Common myeloid progenitor, CD34-positive (primary cell): Measurements from ENCODE around the gene YDJC.
"Not testable (repeated sequence)": the region's sequence is repeated elsewhere in the genome, so short reads cannot be mapped to it uniquely, and the experiment has no call there.

Experiments
- CTCF ChIA-PET: fragments of 350-600 bp; sonication (Branson Sonifier 250); formaldehyde crosslinking; loops from one replicate; lab custom pipeline; 2021; ENCODE audit warnings: antibody characterized with exemption; lab: Charles Lee
- POLR2A ChIA-PET: fragments of 350-600 bp; sonication (Branson Sonifier 250); formaldehyde crosslinking; loops from one replicate; lab custom pipeline; 2021; ENCODE audit warnings: antibody characterized with exemption; lab: Charles Lee
- DNase-seq, 3 donors: peaks; one replicate each; pipeline versions ENCODE4 v3.0.0 to v3.0.0-alpha.2; 2013
- H3K27ac ChIP-seq, 2 experiments: 1 replicate in 1 of 2; 2 replicates in 1 of 2; pipeline ENCODE4 v1.7.0; 2013; ENCODE audit warnings: inconsistent platforms in 2 of 2, low read length in 2 of 2, mild to moderate bottlenecking in 2 of 2, low read depth in 1 of 2, moderate library complexity in 1 of 2; ENCODE audit not compliant: severe bottlenecking in 2 of 2, insufficient read depth in 1 of 2, poor library complexity in 1 of 2
- H3K27me3 ChIP-seq, 5 experiments: replicated peaks in 2 of 5; 1 replicate in 3 of 5; 2 replicates in 2 of 5; pipeline versions ENCODE4 v1.6.1 to v1.7.0; 2013; ENCODE audit warnings: low read length in 4 of 5, mild to moderate bottlenecking in 2 of 5, moderate library complexity in 2 of 5, inconsistent platforms in 1 of 5; ENCODE audit not compliant: insufficient read depth in 5 of 5, control insufficient read depth in 4 of 5
- H3K36me3 ChIP-seq, 4 experiments: 1 replicate in 2 of 4; 2 replicates in 2 of 4; pipeline versions ENCODE4 v1.6.1 to v1.7.0; 2013; ENCODE audit warnings: low read length in 3 of 4, control low read depth in 1 of 4, mild to moderate bottlenecking in 1 of 4; ENCODE audit not compliant: control insufficient read depth in 4 of 4, insufficient read depth in 4 of 4
- H3K4me1 ChIP-seq, 4 experiments: 1 replicate in 3 of 4; 2 replicates in 1 of 4; pipeline versions ENCODE4 v1.6.1 to v1.7.1; 2013; ENCODE audit warnings: low read length in 3 of 4, mild to moderate bottlenecking in 3 of 4, control low read depth in 1 of 4, inconsistent platforms in 1 of 4, moderate library complexity in 1 of 4; ENCODE audit not compliant: control insufficient read depth in 4 of 4, insufficient read depth in 4 of 4; ENCODE audit errors: control extremely low read depth in 1 of 4
- H3K4me3 ChIP-seq, 7 experiments: 1 replicate in 4 of 7; 2 replicates in 3 of 7; pipeline versions ENCODE4 v1.5.1 to v1.7.0; 2013; ENCODE audit warnings: mild to moderate bottlenecking in 7 of 7, low read length in 6 of 7, moderate library complexity in 6 of 7, inconsistent platforms in 2 of 7, low read depth in 2 of 7, control low read depth in 1 of 7; ENCODE audit not compliant: insufficient read depth in 4 of 7, control insufficient read depth in 1 of 7; ENCODE audit errors: extremely low read depth in 1 of 7
- H3K9me3 ChIP-seq, 5 experiments: 1 replicate in 4 of 5; 2 replicates in 1 of 5; pipeline versions ENCODE4 v1.6.1 to v1.7.1; 2013; ENCODE audit warnings: low read length in 4 of 5, mild to moderate bottlenecking in 2 of 5, inconsistent platforms in 1 of 5, low read depth in 1 of 5, moderate library complexity in 1 of 5; ENCODE audit not compliant: control insufficient read depth in 4 of 5, insufficient read depth in 2 of 5; ENCODE audit errors: control extremely low read depth in 1 of 5
- WGBS: methylation state at CpG from one replicate; pipeline ENCODE4 v1.1.5; 2013; ENCODE audit not compliant: insufficient coverage; 5-methylcytosine and 5-hydroxymethylcytosine counted together

YDJC gene

GRCh38 chr22:21581009-21581713 is 48.7 kb downstream of the YDJC start:
- H3K36me3 ChIP-seq: peaks cover 0 to 24% (median 7%) of the 10 kb centered on the region in 4 experiments
- CTCF ChIA-PET: interaction anchor here (1.0 to 1.9 kb wide), 2 partner anchors 7 to 24 kb away, joined by 3 to 6 read pairs; no protein-coding TSS in a partner anchor
- H3K27me3 ChIP-seq, DNase-seq, H3K9me3 ChIP-seq, POLR2A ChIA-PET, H3K4me1 ChIP-seq, H3K27ac ChIP-seq, H3K4me3 ChIP-seq: not testable (repeated sequence)
- 99% methylated on average over 10 of the region's 10 CpGs for WGBS

- 96% methylated on average over 5 of the region's 9 CpGs for WGBS
- CTCF ChIA-PET, POLR2A ChIA-PET: not testable (repeated sequence)
These were observed 49.2 kb downstream of the YDJC start for GRCh38 chr22:21580623-21581007.

DNA sequence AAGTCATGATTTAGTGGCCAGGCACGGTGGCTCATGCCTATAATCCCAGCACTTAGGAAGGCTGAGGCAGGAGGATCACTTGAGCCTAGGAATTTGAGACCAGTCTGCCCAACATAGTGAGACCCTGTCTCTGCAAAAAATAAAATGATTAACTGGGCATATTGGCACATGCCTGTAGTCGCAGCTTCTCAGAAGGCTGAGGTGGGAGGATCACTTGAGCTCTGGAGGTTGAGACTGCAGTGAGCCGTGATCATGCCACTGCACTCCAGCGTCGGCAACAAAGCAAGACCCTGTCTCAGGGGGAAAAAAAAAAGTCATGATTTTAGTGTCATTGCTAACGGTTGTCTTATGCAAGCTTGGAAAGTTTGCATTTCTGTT is 50.4 kb downstream of the YDJC start:
- H3K27me3 ChIP-seq: no peaks in the 10 kb centered on the region
- 97% methylated on average over 6 of the region's 6 CpGs for WGBS
- peaks cover 0 to 4% (median 1%) of the 10 kb centered on the region in 4 experiments for H3K4me1 ChIP-seq
- ChIA-PET POLR2A (interaction anchor here (0.6 kb wide), 1 partner anchor 92 kb away, joined by 3 read pairs; no protein-coding TSS in a partner anchor), CTCF (interaction anchor here (0.8 to 1.8 kb wide), 5 partner anchors 10 to 68 kb away, joined by 3 to 5 read pairs (median 4); no protein-coding TSS in a partner anchor)
- H3K9me3 ChIP-seq: no peaks in the 10 kb centered on the region
- no peak overlapping the region for H3K27ac ChIP-seq
- no peak overlapping the region for H3K4me3 ChIP-seq
- H3K36me3 ChIP-seq: peaks cover 0 to 19% (median 4%) of the 10 kb centered on the region in 4 experiments
- DNase-seq: no peak

More at GRCh38 chr22:21580623-21581007, 49.2 kb downstream of the YDJC start:
- DNase-seq, H3K27me3 ChIP-seq, H3K4me1 ChIP-seq, H3K9me3 ChIP-seq, H3K27ac ChIP-seq, H3K4me3 ChIP-seq: not testable (repeated sequence)
- H3K36me3 ChIP-seq: peaks cover 0 to 23% (median 7%) of the 10 kb centered on the region in 4 experiments
